HG03439 (cell line): ENCODE measurements around the gene CAPRIN2.
A peak's percentile ranks its signal among the peaks of the same experiment; 100 is the strongest.

Source experiments
- ATAC-seq: cut with Tn5 transposase; IDR thresholded peaks from one replicate; pipeline ENCODE4 v1.9.1; 2021; ENCODE audit warnings: mild to moderate bottlenecking, moderate library complexity; ENCODE audit not compliant: unreplicated experiment

CAPRIN2 gene

GRCh38 chr12:30701056-30701455 lies 53.7 kb downstream of the CAPRIN2 start:
- ATAC-seq, result no peak

GRCh38 chr12:30700216-30700900 lies 54.4 kb downstream of the CAPRIN2 start:
- no peak for ATAC-seq

- no peak for ATAC-seq
These were observed 56.4 kb downstream of the CAPRIN2 start for GRCh38 chr12:30698346-30698745.

GRCh38 chr12:30696943-30697342 lies 57.8 kb downstream of the CAPRIN2 start:
- no peak for ATAC-seq

- ATAC-seq, result no peak
These were observed 58.3 kb downstream of the CAPRIN2 start for GRCh38 chr12:30696486-30696885.

GRCh38 chr12:30696103-30696408 lies 58.7 kb downstream of the CAPRIN2 start:
- peak; percentile 36 for ATAC-seq

- ATAC-seq, result peak; percentile 81
These were observed 59.3 kb downstream of the CAPRIN2 start, which contains the start of gene IPO8 for GRCh38 chr12:30695199-30696102. Gene IPO8, minus strand, starts transcription at chr12:30695869. Its CDS starts 222 bp downstream, at chr12:30695647.

- ATAC-seq, result peak; percentile 23
These were observed 60.1 kb downstream of the CAPRIN2 start for GRCh38 chr12:30694412-30695198.

- ATAC-seq, result no peak
These were observed 62.3 kb downstream of the CAPRIN2 start for GRCh38 chr12:30692470-30692869.

GRCh38 chr12:30691122-30691879 lies 63.5 kb downstream of the CAPRIN2 start:
- no peak for ATAC-seq

GRCh38 chr12:30687265-30687986 lies 67.3 kb downstream of the CAPRIN2 start:
- ATAC-seq, result no peak

- no peak for ATAC-seq
These were observed 75.5 kb downstream of the CAPRIN2 start for GRCh38 chr12:30679241-30679640.

- ATAC-seq, result no peak
These were observed 76.5 kb downstream of the CAPRIN2 start for GRCh38 chr12:30678221-30678620.

GRCh38 chr12:30661210-30661609 lies 93.5 kb downstream of the CAPRIN2 start:
- ATAC-seq, result no peak
